Measurements from ENCODE around the gene DNAI2.
"Not testable (repeated sequence)": the region's sequence is repeated elsewhere in the genome, so short reads cannot be mapped to it uniquely, and the experiment has no call there.

Gene DNAI2

DNA sequence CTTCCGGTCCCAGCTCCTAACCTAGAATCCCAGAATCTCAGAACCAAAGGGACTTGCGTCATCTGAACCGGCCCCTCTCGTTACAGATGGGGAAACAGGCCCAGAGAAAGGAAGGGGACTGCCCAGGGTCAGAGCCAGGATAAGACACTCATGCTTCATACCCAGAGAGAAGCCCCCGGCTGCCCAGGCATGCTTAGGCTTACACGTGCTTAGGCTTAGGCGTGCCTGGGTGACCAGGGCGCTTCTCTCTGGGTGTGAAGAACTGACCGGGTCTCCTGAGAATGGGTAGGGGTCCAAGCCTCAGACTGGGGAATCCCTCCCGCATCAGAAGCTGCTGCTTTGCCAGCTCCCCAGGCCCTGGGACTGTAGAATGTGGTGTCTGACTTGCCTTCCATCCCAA, 29.9 kb upstream of the DNAI2 start:
- DNase-seq: peak in 2 of 56 donors; percentile 38 to 55

DNA sequence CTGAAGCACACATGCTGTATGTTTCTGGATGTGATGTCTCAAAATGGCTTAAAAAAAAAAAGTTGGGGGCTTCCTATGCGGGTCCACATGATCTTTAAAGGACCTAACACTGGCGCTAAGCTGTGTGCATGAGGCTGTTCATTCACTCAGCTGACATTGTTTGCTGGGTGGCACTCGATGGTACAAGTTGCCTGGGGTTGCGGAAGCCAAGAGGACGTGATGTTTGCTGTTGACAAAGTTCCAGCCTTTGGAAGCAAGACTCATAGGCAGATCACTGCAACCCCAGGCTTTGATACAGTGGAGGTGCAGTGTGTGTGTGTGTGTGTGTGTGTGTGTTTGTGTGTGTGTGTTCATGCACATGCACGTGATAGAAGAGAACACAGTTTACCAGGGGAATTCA, 29.5 kb upstream of the DNAI2 start:
- DNase-seq: peak in 49 of 56 donors; percentile 23 to 86 (median 65)

DNA sequence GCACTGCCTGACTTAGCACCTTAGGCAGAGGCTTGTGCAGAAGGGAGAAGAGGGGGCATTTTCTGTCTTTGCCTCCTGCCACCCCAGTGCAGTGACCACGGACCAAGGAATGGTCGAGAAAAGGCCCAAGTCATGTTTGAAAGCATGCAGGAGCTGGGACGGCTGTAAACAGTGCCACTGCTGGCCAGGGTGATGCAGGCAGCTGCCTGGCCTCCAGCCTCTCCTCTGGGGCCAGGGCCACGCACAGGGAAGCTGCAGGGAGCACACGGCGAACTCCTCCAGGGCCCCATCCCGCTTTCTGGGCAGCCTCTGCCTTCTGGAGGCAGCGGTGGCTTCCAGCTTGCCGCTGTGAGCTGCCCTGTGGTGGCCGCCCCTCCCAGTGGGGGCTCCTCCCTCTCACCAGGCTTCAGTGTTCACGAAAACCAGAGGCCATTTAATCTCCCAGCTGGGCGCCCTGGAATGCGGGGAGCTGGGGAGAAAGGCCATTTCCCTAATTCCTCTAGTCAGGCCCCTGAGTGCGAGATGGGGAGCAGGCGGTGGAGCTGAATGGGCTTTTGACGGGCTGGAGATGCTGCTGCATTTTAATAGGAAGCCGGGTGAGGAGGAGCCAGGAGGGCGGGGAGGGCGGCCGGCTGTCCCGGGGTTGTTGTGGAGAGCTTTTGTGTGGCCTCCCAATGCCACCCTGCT, 28.7 kb upstream of the DNAI2 start:
- peak in 55 of 56 donors; percentile 43 to 97 (median 89) for DNase-seq

DNA sequence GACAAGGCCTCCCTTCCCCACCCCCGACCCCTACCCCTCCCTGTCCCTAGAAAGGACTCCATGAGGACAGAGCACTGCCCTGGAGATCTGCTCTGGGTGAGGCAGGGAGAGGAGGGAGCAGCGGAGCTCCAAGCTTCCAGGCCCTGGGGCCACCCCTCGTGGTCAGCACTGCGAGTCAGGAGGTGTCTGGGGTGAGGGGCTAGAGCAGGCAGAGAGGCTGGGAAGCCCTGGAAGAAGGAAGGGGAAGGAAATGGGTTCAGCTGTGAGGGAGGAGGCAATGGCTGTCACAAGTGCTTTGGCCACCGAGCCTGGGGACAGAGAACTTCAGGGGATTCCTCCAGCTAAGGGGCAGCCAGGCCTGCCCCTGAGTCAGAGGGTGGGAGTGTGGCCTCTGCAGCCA, 28.2 kb upstream of the DNAI2 start:
- peak in 1 of 56 donors; percentile 82 for DNase-seq

DNA sequence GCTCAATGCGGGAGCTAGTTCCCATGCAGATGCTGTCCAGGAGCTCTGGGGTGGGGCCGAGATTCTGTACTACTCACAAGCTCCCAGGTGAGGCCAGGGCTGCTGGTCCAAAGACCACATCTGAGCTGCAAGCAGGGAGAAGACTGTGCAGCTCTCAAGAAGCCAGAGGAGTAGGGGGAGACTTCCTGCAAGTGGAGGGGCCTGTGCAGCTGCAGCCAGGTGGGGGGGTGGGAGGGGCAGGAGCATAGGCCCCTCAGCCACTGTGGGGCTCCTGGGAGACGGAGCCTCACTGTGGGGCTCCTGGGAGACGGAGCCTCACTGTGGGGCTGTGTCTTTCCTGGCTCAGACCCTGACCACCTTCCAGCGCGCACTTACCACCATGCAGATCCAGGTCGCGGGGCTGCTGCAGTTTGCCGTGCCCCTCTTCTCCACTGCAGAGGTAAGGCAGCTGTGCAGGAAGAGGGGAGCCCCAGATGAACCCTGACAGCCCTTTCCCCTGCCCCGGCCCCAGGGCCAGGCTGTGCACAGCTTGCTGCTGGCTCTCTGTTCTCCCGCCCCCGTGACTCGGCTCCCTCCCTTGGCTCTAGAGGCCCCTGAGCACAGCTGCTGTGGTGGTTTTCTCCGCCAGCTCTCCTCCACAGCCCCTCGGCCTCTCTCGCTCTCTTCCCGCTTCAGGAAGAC, 24.3 kb upstream of the DNAI2 start:
- DNase-seq: peak in 18 of 56 donors; percentile 14 to 63 (median 28)

DNA sequence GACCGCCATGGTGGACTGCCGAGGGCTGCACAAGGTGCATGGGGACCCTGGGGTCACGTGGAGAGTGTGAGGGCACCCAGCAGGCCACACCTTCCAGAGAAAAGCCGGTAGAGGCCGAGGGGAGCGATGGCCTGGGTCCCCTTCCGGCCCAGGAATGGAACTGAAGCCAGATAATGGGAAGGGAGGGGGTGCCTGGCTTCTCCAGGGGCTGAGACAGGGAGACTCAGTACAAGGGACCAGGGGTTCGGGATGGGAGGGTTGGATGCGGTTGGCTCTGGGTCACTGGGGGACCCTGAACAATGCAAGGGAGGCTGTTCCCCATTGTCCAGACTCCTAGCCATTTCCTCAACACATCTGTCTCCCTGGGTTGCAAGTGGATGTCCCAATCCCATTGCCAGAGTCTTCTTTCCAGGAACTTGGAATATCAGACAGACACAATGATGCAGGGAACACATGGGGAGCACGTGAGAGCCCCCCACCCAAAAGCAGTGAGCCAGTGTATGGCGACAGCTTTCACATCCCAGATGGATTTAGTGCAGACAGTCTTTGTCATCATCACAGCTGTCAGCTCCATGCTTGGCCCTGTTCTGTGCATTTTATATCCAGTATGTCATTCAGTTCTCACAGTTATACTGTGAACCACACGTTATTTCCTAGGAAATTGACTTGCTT, 23.6 kb upstream of the DNAI2 start:
- DNase-seq: no peak

DNA sequence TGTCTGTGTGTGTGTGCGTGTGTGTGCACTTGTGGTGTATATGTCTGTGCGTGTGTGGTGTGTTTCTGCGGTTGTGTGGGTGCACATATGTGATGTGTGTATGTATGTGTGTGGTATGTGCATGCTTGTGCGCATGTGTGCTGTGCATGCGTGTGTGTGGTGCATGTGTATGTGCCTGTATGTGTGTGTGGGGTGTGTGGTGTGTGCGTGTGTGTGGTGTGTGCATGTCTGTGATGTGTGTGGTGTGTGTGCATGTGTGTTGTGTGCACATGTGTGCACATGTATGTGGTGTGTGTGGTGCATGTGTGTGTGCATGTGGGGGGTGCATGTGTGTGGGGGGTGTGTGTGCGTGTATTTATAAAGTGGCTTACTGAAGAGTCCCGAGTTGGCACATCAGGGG, 23.0 kb upstream of the DNAI2 start:
- no peak for DNase-seq

DNA sequence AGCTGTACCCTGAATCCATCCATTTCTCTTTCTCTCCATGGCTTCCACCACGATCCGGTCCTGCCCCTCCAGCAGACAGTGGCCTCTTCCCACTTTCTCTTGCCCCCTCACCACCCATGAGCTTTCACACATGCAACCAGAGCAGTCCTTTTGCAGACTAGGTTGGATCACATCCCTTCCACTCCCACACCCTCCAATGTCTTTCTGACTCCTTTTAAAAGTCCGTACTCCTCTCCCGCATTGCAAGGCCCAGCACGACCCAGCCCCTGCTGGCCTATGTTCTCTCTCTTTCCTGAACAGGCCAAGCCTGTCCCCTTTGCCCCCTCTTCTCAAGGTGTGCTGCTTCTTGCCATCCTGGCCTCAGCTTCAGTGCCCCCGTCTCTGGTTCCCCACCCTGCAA, 22.5 kb upstream of the DNAI2 start:
- DNase-seq: no peak

DNA sequence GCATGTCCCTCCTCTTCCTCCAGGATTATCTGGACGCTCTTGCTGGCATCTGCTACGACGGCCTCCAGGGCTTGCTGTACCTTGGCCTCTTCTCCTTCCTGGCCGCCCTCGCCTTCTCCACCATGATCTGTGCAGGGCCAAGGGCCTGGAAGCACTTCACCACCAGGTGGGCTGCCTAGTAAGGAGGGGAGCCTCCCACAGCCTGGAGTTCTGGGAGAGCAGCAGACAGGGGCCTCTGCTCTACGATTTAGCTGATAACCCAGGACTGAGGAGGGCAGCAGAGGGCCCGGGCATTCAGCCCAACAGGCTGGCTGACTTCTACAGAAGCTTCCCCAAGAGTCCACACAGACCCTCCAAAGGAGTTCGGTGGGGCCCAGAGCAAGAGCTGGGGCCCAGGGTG, 21.8 kb upstream of the DNAI2 start:
- no peak for DNase-seq

DNA sequence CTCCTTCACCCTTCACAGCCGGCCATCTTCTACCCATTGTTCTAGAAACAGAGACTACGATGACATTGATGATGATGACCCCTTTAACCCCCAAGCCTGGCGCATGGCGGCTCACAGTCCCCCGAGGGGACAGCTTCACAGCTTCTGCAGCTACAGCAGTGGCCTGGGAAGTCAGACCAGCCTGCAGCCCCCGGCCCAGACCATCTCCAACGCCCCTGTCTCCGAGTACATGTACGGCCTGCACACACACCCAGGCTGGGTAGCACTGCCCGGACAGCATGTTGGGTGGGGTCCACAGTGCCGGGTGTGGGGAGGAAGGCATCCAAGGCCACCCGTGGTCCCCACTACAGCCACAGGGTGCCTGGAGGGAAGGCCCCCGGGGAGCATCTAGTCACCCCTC, 21.0 kb upstream of the DNAI2 start:
- DNase-seq: no peak

DNA sequence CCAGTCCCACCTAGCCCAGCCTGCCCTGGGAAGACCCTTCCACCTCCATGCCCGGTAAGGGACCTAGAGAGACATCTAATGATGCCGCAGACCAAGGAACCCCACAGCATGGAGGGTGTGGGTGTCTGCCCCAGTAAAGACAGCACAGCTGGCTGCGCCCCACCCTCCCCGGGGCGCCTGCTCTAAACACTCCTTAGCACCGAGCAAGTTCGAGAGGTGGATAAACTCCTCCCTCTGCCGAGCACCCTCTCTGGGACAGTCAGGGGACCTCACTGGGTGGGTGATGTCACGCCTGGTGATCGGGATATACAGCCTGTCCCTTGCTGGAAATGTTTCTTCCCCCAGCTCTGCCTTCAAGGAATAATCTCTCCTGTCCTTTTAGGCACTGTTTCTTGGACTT, 16.7 kb upstream of the DNAI2 start:
- DNase-seq: no peak

DNA sequence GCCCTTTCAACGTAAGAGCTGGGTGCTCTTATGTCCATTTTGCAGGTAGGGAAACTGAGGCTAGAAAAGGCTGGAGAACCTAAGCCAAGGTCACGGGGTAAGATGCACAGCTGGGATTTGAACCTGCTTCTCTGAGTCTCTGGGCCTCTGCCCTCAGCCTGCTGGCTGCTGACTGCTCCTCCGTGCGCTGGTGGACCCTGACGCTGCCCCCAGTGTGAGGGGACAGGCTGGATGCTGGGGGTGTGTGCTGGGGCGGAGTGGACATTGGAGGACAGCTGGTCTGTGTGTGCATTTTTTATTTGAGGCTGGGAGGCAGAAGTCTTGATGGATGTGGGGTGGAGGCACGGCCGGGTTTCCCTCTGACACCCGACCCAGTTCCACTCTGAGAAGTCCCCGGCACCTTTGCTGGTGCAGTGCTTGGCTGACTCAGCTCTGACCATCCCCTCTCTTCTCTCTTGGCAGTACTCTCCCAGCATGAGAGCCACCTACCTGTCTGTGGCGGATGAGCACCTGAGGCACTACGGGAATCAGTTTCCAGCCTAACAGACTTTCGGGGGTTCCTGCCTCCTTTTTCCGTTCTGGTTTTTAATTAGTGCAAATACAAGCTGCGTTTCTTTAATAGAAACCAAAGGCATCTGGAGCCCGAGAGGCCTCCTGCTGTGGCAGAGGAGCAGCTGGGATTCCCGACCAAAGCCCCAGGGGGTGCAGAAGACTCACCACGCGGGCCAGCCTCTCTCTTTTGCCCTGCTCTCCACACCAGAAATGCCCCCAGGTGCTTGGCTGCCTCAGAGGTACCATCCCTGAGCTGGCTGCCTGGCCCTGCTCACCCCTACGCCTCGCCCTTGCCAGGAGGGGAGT, 14.1 kb upstream of the DNAI2 start:
- DNase-seq: no peak

DNA sequence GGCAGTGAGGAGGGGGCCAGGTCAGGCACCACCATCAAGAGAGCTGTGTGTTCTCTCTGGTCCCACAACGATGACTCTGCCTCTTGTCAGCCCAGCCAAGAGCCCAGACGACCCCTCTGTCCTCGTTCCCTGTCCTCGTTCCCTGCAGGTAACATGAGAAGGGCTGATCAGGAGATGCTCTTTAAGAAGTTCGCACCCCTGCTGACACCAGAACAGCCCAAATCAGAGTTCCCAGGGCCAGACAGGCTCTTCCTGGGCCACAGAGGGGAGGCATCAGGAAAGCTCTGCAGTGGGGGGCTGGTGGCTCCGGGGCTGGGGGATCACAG, 13.5 kb upstream of the DNAI2 start:
- no peak for DNase-seq

DNA sequence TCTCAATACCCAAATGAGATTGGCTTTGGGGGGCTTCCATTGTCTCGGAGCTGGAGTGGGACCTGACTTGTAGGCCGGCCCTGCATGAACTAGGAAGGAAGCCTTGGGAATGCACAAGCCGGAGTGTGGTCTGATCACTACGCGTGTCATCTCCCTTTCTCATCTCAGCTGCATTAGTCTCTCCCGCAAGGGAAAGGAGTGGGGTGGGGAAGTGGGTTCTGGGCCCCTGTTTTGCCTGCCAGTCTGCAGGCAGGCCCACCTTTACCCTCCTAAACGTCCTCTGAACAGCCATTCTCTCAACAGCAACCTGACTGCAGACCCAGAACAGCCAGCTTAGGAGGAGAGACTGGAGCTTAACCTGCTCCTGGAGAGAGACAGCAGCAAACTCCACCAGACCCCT, 11.4 kb upstream of the DNAI2 start:
- no peak for DNase-seq

DNA sequence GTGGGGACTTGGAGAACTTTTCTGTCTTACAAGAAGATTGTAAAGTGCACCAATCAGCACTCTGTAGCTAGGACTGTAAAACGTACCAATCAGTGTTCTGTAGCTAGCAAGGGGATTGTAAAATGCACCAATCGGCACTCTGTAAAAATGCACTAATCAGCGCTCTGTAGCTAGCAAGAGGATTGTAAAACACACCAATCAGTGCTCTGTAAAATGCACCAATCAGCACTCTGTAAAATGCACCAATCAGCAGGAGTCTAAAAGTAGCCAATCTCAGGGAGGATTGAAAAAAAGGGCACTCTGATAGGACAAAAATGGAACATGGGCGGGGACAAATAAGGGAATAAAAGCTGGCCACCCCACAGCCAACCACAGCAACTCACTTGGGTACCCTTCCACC, 7.0 kb upstream of the DNAI2 start:
- not testable (repeated sequence) for DNase-seq

DNA sequence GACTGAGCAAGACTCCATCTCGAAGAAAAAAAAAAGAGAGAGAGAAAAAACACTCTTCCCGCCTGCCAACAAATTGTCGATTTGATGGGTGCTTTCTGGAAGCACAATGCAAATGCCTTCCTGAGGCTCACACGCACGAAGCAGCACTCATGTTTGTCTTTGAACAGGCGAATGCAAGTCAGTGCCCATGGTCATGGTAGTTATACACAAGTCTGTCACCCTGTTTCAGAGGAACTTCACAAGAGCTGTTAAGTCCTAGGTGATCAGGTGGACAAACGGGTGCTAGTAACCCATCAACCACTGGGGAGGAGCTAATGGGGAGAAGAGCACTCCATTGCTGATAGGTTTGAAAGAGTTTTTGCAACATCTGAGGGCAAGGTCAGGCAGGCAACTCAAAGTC, 6.5 kb upstream of the DNAI2 start:
- no peak for DNase-seq

DNA sequence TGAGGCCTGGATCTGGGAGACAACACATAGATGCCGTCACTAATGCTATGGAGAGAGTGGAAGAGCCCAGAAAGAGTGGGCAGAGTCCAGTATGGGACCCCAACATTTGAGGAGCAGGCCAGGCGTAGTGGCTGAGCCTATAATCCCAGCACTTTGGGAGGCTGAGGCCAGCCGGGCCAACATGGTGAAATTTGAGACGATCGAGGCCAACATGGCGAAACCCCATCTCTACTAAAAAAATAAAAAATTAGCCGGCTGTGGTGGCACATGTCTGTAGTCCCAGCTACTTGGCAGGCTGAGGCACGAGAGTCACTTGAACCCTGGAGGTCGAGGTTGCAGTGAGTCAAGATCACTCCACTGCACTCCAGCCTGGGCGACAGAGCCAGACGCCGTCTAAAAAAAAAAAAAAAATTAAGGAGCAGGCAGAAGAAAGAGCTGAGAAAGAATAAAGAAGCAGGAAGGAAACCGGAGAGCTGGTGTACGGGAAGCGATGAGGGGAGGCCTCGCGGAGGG, 6.0 kb upstream of the DNAI2 start:
- no peak for DNase-seq

DNA sequence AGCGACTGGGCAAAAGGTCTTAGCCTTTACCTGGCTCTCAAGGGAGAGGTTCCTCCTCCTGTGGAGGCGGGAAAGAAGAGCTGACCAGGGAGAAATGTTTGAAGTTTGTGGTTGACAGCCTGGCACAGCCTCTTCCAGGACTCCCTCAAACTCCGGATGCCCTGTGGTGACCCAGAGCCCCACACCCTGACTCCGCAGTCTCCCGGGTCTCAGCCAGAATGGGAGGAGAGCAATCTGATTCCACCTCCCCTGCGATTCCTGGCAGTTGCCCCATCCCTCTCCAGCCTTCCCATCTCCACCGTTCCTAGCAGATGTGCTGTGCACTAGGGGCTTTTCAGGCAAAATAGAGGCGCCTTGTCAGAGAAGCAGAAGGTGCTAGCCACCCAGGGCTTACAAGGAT, 5.5 kb upstream of the DNAI2 start:
- no peak for DNase-seq

DNA sequence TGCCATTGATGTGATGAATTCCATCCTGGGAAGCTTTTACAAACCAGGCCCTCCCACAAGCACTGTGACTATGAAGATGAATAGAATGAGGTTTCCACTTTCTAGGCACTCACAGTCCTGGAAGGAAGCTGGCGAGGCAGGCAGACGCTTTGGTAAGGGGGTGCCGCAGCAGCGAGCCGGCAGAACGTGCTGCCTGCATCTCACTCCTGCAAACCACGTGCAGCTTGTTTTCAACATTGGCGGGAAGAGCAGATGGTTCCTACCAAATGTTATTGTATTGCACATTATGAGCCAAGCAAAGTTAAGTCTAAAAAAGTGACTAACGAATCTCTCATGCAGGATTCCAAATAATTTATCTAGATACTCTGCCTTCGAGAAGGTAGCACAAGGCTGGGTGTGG, 3.7 kb upstream of the DNAI2 start:
- no peak for DNase-seq

DNA sequence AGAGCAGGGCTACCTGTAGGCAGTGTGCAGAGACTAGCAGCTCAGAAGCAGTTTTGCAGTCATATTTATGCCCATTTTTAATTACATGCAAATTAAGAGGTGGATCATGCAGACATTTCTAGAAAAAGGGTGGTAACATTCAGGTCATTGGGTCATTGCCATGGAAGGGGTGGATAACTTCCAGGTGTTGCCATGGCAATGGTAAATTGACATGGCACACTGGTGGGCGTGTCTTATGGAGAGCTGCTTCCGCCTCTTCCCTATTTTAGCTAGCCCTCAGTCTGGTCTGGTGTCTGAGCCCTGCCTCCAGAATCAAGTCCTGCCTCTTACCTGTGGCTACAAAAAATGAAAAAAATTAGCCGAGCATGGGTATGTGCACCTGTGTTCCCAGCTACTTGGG, 2.8 kb upstream of the DNAI2 start:
- DNase-seq: peak in 1 of 56 donors; percentile 17

DNA sequence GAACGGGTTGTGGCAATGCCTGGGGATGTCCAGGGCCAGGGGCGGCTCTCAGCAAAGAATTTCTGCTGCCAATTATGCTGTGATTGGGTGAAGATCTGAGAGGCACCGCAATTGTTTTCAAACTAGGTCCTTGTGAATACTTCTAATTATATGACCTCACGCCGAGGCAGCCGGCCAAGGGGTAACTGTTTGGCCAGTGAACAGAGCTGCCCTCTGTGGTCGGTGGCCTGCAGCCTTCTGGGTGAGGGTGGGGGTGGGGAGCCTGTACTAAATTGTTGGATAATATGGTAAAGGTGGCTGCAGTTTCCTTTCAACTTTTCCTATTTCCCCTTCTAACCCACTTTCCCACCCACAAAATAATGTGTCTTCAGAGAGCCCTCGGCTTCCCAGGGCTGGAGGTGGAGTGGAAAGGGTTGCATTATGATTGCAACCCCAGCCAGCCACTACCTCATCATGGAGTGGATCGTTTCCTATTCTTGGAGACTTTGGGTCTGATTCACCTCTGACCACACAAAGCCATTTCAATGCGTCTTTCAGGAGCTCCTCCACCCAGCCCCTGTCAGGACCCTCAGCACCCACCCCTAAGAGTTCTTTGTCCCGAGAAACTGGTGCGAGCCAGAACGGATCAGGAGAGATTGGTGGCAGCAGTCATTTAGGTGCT, 2.0 kb upstream of the DNAI2 start:
- peak in 53 of 56 donors; percentile 32 to 93 (median 81) for DNase-seq
